ENCODE data around the gene FOXJ3.

GRCh38 chr1:42279055-42279454, 56.0 kb downstream of the FOXJ3 start:
- no peak for TF ChIP-seq CTCF (IDR thresholded peaks at IDR 0.05 in 8 of 11, conservative IDR thresholded peaks at IDR 0.05 in 3 of 11)
- no peak for TF ChIP-seq POLR2AphosphoS5 (IDR thresholded peaks at IDR 0.05)

Data from spleen (tissue), 7 donors.